Activated T-helper 9 cell treated with anti-CD3 and anti-CD28 coated beads, Interleukin-2, amount 50 U/mL, for 16 hours (primary cell): ENCODE measurements around the gene MCU.
A peak's percentile ranks its signal among the peaks of the same experiment; 100 is the strongest.
"Not testable (repeated sequence)": the region's sequence is repeated elsewhere in the genome, so short reads cannot be mapped to it uniquely, and the experiment has no call there.

Experiments
- DNase-seq: peaks from one replicate; pipeline ENCODE4 v3.0.0-alpha.2; 2020; ENCODE audit warnings: low read depth

The MCU gene

GRCh38 chr10:72691863-72692743 lies at the start of gene MCU:
Gene MCU (plus strand): TSS chr10:72692143. CDS start chr10:72692152, 9 bp downstream.
- DNase-seq, result peak; percentile 90

DNA sequence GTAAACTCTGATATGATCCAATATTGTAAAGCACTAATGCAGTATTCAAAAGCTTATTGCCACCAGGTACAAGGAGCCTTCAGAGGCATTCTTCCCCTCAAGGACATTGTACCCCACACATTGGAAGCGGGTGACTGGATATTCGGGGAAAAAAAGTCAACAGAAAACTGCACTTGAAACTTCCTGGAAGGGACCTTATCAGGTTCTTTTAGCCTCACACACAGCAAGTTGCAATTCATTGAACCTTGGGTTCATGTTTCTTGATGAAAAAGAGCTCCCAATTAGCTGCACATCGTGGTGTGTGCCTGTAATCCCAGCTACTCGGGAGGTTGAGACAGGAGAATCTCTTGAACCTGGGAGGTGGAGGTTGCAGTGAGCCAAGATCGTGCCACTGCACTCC lies 49.6 kb upstream of the MCU start:
- DNase-seq, result no peak

DNA sequence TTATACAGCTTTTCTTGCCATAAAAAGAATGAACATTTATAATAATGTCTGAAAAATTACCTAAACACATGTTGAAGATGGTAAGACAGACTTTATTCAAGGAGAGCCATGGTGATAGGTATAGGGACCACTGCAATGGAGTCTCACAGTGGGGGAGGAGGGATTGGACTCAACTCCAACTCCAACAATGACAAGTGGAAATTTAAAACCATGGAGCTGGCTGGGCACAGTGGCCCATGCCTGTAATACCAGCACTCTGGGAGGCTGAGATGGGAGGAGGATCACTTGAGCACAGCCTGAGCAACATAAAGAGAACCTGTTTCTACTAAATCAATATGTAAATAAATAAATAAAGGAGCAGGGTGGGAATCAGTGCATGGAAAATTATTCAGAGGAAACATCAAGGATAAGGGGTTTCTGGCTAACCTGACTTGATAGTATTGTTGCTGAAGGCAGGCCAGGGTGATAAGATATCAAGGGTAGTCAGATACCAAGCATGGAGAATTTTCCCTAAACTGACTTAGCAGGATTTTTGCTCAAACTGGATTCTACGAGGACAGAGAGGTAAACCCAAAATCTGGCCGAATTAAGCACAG lies 46.6 kb upstream of the MCU start:
- DNase-seq, result no peak

DNA sequence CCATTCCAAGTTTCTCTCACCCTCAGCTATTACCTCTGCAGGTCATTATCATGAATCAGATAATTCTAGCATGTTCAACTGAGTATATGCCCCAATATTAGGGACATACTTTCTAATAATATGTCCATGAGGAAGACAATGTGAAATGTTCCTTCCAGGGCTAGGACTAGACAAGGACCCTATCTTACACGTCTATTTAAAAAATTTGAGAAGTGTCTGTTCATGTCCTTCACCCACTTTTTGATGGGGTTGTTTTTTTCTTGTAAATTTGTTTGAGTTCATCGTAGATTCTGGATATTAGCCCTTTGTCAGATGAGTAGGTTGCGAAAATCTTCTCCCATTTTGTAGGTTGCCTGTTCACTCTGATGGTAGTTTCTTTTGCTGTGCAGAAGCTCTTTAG lies 45.0 kb upstream of the MCU start:
- not testable (repeated sequence) for DNase-seq

DNA sequence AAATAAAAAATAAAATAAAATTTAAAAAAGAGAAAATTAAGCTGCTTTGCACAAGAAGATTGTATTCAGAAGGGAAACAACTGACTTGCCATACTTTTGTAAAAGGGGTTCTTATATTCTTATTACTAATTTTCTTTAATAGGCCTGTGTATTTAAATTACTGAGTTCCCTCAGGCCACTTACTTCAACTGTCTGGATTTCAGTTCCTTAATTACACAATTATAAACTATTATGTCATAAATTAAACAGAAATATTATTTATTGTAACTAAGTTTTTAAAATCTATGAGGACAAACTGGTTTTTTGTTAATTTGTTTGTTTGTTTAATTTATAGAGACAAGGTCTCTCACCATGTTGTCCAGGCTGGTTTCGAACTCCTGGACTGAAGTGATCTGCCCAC lies 43.6 kb upstream of the MCU start:
- DNase-seq, result no peak

- DNase-seq, result no peak
These were observed 42.7 kb upstream of the MCU start for GRCh38 chr10:72649291-72649690.

DNA sequence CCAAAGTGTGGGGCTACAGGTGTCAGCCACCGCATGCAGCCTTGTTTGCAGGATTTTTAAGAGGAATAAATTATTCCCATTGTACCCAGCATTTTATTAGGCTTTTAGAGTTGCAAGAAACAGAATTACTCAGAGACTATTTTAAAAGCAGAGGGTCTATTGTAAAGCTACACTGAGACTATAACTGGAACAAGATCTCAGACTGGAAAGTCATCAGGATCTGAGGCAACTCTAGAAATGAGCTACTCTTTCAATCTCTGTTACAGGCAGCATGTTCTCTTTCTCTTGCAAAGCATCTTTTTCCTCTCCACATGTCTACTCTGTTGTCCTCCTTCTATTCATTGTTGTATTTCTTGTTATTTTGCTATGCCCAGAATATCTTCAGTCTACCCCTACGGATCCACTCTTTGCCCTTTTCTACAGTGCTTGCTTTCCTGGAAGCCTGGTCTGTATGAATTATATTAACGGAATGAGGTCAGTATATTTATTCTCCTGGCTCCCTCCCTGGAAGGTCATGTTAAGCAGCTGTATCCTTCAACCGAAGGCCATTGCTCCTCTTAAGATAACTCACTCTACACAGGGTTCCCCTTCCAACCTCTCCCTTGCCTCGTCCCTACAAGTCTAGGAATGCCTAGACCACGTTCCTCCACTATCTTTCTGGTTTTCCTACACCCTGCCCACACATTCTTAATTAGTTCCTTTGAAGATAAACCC lies 38.4 kb upstream of the MCU start:
- DNase-seq, result no peak

DNA sequence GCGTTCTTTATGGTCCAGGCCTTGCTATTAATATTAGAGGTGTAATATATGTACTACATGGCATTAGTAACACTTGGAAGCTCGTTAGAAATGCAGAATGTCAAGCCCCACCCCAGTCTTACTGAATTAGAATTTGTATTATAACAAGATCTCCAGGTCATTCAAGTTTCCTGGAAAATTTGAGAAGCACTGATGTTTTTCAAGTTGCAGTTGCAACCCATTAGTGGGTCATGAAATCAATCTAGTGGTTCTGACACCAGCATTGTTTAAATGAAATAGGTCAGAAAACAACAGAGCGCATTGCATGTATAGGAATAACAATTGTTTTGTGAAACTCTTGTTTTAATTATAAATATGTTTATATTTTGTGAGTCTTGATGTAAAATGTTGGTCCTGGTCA lies 37.2 kb upstream of the MCU start:
- DNase-seq, result no peak

DNA sequence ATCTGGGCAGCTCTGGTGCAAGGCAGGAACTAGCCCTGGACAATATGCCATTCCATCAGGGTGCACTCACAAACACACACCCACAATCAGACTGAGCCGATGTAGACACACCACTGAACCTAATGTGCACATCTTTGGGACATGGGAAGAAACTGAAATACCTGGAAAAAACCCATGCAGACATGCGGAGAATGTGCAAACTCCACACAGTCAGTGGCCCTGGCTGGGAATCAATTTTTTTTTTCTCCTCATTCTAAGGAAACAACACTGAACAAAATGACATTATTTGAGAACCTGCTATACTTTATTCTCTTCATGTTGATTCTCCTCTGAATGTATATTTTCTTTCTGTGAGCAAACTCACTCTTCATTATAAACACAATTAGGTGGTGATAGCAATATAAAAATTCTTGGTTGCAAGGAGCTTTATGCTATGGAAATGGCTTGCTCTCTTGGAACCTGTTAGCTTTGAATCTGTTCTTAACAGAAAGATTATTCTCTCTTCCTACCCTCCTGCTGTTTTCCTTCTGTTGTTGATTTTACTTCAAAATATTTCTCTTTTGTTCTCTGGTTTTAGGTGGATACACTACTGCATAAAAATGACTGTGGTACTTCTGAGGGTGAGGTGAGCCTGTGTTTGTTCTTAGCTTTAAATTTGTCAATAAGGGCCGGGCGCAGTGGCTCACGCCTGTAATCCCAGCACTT lies 33.1 kb upstream of the MCU start:
- DNase-seq, result no peak

GRCh38 chr10:72659694-72660093 lies 32.2 kb upstream of the MCU start:
- DNase-seq, result no peak

DNA sequence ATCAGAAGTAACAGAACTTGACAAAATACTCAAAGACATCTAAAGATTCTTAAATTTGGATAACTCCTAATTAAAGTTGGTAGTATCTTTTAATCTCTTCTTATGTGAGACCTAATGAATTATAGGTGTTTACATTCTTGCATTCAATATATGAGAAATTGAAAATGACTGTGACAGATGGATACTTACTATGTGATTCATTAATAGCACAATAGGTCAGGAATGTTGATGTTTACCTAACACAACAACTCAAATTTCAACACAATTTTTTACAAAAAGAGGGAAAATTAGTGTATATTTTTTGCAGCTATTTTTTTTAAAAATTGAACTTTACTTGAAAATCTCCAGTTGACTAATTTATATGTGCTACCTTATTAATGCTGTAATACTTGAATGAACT lies 31.7 kb upstream of the MCU start:
- DNase-seq, result no peak

GRCh38 chr10:72661431-72661830 lies 30.5 kb upstream of the MCU start:
- no peak for DNase-seq

DNA sequence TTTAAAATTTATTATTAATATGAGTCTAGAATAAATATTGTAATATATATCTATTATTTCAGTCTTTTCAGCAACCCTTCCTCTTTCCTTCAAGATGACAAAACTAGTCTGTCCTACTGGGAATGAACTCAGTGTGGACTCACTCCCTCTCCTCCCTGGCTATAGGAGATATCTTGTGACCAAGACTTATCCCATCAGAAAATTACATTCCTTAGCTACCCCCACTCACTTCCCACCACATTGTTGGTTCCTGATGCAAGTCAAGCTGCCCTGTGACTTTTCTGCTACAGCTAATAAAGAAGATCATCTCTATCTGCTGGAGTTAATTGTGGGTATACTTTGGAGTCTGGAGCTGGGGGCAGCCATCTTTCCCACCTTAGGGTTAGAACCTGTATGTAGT lies 28.0 kb upstream of the MCU start:
- no peak for DNase-seq

DNA sequence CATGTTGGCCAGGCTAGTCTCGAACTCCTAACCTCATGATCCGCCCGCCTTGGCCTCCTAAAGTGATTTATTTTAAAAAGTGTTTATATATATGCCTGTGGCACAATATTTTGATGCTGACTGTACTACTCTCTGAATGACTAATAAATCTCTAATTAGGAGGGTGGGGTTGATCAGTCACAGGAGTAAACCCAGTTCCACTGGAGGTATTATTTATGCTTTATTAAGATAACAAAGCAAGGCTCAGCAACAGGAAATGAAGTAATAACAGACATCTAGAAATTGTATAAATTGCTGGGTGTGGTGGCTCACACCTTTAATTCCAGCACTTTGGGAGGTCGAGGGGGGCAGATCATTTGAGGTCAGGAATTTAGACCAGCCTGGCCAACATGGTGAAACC lies 26.0 kb upstream of the MCU start:
- no peak for DNase-seq

- no peak for DNase-seq
These were observed 24.6 kb upstream of the MCU start for GRCh38 chr10:72667207-72667864.

DNA sequence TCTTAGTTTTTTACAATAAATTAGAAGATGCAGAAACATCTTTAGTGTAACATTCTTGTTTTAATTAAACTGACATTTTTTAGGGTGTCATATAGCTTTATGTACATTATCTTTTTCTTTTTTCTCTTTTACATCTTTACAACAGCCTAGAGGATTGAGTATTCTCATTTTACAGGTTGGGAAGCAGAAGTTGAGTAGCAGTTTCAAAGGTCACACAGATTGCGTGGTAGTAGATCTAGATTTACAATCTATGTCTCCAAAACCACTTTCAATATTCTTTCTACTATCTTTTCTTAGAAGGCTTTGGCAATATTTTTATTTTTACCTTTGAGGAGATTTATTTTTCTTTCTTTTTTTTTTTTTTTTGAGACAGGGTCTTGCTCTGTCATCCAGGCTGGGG lies 18.7 kb upstream of the MCU start:
- no peak for DNase-seq

DNA sequence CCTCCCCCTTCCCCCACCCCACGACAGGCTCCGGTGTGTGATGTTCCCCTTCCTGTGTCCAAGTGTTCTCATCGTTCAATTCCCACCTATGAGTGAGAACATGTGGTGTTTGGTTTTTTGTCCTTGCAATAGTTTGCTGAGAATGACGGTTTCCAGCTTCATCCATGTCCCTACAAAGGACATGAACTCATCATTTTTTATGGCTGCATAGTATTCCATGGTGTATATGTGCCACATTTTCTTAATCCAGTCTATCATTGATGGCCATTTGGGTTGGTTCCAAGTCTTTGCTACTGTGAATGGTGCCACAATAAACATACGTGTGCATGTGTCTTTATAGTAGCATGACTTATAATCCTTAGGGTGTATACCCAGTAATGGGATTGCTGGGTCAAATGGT lies 17.8 kb upstream of the MCU start:
- not testable (repeated sequence) for DNase-seq

GRCh38 chr10:72679838-72680241 lies 12.1 kb upstream of the MCU start:
- DNase-seq, result no peak

- no peak for DNase-seq
These were observed 9.3 kb upstream of the MCU start for GRCh38 chr10:72682638-72683037.

- DNase-seq, result no peak
These were observed 6.5 kb upstream of the MCU start for GRCh38 chr10:72685264-72685921.

DNA sequence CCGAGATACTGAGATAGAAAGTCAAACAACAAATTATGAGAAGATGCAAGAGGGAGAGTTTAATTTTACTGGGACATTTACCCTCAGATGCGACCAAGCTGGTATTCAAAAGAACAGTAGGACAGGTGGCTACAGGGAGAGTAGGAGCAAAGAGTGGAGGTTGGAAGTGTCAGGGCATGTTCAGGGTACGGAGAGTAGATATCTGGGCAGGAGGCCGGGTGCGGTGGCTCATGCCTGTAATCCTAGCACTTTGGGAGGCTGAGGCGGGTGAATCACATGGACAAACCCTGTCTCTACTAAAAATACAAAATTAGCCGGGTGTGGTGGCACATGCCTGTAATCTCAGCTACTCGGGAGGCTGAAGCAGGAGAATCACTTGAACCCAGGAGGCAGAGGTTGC lies 5.5 kb upstream of the MCU start:
- not testable (repeated sequence) for DNase-seq
